HG02938 (cell line): Measurements from ENCODE around the gene HEG1.
A peak's percentile ranks its signal among the peaks of the same experiment; 100 is the strongest.

Source experiments
- ATAC-seq: cut with Tn5 transposase; IDR thresholded peaks from one replicate; pipeline ENCODE4 v1.9.1; 2021; ENCODE audit warnings: mild to moderate bottlenecking, moderate library complexity; ENCODE audit not compliant: unreplicated experiment

HEG1 gene

DNA sequence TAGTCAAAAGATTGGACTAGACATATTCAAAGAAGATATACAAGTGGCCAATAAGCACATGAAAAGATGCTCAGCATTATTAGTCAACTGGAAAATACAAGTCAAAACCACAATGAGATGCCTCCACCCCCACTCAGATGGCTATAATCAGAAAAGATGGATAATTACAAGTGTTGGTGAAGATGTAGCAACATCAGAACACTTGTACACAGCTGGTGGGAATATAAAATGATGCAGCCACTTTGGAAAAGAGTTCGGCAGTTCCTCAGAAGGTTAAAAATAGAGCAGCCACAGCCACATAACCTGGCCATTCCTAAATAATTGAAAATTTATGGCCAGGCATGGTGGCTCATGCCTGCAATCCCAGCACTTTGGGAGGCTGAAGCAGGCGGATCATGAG, 38.4 kb downstream of the HEG1 start:
- no peak for ATAC-seq

DNA sequence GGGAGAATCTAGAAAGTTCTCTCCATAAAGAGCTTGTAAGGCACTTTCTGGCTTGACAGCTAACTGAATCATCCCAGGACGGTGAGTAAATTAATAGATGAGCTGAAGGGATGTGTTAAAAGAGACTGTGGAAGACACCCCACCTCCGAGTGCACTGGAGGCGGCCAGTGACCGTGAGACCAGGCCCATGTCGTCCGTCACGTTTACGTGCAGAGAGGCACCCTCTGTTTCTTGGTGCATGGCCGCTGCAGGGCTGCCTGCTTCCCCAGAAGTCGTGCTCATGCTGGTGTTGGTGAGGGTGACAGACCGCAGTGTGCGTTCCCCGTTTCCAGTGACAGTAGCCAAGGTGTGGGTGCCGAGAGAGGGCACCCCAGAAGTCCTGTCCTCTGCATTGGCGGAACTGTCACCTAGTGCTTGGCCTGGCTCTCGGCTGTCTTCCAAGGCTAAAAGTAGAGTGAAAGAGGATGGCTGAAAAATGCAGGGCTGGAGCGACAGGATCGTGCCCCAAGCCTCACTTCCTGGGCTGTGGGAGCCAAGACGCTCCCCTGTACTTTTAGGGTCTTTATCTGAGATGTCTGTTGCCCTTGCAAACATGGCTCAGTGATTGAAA, 41.1 kb downstream of the HEG1 start:
- ATAC-seq: no peak

DNA sequence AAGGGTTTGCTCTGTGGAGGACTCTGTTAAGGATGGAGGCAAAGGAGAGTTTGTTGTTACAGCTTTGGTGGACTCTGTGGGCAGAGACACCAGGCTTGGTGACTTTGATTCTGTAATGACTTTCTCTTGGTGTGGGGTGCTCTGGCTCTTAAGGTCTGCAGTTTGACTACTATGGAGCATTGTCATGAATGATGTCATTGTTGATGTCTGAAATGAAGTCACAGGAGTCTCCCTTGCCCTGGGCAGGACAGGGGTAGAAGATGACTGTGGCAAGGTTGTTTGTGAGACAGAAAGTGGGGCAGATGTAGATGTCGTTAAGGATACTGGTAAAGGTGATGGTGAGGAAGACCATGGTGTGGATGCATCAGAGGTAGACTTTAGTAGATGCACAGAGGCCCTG, 42.7 kb downstream of the HEG1 start:
- ATAC-seq: no peak

DNA sequence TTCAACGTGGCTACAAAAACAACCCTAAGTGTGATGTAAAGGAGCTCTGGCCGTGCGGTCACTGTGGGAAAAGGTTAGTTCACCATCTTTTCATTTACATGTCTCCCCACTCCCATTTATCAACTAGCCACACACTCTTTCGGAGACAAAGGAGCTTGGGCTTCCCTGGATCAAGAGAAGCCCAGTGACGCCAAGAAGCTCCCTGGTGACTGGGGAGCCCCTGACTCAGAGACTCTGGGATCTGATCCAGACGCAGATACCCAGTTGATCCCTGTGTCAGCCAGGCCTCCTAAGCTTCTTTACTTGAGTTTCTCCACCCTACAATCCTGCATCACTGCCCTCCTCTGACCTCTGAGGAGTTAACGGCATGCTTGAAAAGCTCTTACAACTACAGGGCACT, 43.9 kb downstream of the HEG1 start:
- no peak for ATAC-seq

DNA sequence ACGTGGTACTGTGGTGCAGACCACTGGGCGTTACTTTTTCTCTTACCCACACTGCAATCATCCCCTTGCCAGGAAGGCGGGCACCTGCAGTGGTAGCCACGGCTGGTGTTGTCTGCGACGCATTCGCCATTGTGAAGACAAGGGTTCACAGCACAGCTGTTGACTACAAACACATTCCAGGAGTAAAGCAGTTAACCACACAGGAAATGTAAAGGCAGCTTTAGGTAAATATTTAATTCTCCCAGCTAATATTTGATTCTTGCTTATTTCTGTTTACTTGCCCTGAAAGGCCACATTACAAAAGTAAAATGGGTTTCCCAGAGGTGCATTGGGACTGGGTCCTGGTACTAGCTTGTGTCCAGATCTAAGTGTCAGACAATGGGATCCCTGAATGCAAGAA, 45.4 kb downstream of the HEG1 start:
- no peak for ATAC-seq

DNA sequence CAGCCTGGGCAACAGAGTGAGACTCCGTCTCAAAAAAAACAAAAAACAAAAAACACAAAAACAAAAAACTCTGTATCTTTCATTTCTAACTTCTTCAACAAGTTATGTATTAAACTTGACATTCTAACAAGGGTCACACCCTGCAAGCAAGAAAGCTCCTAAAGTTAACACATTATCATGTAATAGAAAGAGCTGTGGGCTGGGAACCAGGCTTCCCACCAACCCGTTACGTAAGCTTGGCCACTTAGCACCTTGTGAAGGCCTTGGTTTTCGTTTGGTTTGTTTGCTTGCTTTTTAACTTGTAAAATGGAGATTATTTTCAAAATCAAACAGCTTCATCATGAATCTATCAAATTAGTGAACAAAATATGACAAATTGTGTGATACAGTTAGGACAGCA, 47.0 kb downstream of the HEG1 start:
- no peak for ATAC-seq

DNA sequence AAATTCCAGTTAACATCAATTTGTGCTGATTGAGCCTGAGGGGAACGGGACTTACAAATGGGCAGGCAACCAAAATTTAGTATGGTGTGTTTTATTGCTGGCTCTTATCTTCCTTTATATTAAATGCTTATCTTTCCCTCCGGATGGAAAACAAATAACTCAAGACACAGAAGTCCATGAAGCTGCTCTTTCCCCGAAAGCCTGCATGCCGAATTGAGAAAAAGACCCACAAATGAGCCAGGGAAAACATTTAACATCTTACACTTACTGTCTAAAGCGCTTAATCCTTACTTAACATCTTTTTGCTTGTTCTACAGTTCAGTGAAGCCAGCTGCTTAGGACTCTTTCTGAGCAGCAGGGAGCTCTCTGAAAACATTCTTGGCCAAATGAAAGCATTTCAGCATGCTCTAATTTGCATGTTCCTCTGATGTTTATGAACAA, 49.5 kb downstream of the HEG1 start:
- no peak for ATAC-seq

DNA sequence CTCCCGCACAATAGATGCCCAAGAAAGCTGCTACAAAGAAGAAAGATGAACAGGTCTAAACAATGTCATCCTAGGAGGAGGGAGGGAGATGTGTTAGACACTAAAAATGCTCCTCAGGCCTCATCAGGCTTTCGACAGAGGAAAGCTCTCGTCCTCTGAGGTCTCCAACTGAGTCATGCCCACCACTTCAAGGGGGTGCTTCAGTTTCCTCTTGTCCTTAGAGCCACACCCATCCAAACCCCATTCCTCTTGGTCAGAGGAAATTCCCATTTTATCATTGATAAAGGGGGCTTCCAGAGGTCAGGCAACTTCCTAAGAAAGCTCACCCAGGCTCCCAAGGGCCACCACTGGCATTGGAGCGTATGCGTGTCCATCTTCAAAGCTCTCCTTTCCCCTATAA, 50.1 kb downstream of the HEG1 start:
- ATAC-seq: no peak

DNA sequence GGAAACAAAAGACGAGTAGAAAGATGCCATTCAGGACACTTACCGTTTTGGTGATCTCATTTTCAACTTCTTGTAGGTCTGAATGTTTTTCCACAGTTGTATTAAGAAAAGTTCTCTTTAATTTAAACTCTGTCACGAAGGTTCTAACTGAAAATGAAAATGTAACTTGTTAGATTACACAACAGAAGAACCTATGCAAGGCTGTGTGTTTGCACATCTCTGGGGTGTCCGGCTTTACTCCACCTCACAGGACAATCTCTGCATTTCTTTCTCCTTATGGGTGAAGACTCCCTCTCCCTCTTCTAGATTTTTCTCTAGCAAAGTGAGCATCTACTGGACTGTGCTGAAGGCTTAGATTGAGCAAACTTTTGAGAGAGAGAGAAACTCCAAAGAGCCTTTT, 50.6 kb downstream of the HEG1 start:
- ATAC-seq: no peak

DNA sequence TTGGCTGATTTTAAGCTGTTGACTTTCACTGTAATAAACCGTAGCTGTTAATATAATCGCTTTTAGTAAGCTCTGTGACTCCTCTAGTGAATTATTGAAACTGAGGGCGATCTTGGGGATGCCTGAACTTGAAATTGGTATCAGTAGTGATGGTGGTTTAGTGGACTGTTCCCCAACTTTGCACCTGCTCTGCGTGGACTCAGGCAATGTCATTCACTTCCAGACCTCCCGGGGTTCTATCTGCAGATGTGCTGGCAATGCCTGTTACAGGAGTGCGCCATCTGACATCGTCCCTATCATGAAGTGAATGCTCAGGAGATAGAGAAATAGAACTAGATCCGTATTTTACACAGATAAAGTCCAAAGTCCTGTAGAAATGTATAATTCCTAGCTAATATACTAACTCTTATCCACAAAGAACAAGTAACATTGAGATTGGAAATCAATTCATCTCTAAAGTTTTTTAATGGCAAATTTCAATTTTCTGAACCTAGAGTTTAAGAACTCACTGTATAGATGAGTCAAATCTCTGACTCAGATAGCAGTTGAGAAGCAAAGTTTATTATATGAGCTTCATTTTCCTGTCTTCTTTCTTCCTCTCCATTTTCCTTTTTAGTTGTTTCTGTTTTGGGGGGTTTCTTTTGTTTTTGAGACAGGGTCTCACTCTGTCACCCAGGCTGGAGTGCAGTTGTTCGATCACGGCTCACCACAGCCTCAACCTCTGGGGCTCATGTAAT, 51.8 kb downstream of the HEG1 start:
- no peak for ATAC-seq

DNA sequence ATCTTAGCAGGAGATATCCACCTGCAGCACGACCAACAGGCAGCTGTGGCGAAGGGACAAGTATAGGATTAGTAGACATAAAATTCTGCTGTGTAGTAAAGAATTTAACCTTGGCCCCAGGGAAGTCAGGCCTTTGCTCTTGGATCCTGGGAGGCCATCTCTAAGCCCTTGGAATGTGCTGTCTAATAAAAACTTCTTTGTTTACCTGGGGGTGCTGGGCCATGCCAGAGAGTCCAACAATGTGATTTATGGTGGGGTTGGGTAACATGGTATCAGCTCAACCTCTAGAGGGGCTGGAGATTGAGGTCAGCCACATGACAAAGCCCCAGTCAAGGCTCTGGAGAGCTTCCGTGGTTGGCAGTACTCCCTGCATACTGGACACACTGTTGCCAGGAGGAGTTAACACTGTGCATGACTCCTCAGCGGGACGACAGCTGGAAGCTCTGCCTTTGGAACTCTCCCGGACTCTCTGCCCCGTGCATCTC, 52.4 kb downstream of the HEG1 start:
- ATAC-seq: no peak

DNA sequence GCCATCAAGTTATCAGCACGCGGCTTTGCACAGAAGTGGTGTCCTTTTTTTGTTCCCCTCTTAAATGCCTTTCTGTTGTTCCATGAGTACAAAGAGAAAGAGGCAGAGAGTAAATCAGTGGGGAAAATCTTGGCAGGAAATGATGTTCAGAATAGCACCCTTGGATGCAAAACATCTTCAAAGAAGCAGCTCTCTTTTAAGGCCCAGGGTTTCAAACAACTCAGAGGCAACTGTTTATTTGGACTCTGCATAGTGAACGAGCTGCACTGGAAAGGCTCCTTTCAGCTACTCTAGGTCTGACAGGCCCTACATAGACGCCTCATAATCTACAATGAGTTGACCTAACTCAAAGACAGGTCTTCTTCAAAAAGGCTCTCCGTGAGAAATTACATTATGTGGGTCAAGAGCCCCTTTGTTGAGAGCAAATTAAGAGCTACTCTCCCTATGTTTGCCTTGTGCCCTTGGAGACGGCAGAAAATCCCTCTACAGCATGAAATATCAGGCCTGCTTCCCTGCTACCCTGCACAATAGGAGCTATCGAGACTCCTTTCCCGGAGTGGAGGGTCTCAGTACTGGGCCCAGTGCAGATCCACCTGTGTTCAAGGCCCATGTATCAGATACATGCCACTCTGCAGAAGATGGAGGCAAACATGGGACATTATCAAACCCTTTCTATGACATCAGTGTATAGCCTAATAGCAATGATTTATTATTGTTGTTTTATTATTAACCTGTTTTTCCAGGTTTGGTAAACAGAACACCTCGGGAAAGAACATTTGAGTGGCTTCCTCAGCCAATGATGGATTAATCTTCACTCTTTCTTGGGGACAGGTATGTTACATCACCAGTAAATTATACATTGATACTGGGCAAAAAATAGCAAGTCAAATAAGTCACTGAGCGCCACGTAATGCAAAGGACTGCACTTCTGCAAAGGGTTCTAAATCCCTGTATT, 53.1 kb downstream of the HEG1 start:
- no peak for ATAC-seq

DNA sequence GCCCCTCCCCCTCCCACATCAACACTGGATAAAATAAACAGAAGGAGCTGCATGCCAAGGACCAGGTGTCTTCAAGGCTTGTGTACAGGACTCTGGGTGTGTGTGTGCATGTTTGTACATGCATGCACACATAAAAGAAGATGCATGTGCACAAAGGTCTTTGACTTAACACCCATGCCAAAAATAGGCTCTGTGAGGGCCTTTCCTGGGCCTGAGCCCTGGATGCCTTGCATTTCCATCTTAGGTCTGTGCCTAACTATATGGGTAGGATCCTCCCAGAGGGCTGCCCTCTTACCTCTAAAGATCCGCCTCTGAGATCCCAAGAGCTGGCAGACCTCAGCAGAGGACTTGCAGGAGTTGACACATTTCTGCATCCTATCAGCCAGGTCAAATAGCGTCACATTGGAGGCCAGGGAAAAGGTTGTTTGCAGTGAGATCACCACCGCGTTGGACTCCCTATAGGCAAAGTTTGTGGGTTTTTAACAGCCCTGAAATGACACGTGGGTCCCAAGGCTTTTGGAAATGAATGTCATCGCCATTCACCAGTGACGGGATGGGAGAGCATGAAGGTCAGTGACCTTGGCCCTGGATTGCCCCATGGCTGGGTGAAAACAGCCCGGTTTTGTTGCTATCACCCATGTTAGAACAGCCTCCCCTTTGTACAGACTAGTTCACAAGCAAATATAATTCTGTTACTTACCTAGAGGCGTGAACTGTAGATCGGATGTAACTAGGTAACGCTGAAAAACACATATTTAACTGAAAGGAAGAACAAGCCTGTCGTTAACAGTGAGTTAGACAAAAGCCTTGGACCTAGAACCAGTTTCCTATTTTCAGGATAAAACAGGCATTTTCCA, 54.0 kb downstream of the HEG1 start:
- no peak for ATAC-seq

DNA sequence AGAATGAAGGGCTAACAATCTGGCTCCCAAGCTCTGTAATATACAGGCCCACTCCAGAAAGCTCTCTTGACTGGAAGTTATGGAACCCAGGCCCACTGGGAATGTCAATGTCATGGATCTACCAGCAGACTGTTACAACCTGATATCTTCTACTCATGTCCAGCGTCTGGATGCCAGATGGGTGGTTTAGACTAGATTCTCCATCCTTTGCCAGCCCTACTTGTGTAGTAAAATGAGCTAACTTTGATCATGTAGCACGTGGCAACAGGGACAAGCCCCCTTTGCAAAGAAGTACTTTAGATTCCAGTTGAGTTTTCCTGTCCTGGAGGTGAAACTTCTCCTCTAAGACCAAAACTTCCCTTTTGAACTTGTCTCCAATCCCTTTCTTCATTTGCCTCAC, 55.1 kb downstream of the HEG1 start:
- no peak for ATAC-seq

DNA sequence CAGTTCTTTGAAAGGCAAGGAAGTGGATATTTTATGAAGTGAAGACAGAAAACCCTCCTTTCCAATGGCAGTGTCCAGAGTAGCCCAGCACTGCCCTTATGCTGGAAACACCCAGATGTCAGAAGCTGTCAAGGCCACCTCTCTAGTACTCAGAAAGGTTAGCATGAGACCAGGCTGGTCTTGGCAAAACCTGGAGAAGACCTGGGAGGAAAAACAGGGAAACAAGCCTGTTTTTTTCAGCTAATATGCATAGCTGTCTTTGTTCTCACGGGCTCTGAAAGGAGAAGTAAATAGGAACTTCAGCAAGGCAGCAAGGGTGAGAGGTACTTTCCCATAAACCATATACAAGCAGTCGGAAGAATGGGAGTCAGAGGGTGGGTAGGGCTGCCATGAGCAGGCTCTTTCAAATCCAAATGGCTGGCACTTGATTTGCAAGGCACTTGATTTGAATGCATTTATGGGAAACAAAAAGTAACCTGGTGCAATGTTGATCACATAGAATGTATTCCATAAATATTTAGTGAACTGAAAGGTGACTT, 55.8 kb downstream of the HEG1 start:
- ATAC-seq: no peak

DNA sequence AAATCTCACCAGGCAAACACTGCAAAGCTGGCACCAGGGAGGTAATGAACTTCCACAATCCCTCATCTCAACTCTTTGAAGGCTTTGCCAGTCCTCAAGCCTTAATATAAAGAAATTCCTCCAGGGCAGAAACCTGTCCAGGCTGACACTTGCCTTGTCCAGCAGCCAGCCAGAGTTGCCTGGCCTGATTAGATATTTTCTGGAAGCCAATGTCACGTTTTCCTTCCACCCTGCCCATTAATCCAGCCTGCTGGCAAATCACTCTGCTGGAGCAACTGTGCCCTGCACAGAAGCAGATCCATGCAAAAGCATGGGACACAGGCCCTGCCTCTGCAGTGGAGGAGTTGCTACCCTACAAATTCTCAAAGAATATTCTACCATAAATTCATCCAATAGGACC, 56.5 kb downstream of the HEG1 start:
- no peak for ATAC-seq

DNA sequence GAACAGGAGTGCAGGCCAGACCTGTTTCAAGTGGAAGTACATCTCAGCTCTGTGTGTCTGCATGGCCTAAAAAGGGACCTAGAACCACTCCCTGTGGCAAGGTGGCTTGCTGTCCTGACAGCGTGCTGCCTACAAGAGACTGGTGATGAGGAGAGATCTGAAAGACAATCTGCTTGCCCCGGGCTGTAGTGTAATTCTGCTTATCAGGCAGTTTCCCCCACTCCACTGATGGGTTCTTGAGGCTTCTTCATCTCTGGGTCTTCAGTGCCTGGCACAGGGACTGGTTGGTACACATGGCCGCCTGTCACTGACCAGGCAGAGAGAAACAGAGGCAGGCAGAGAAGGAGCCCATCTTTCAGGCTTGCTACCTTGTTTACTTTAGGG, 57.6 kb downstream of the HEG1 start:
- no peak for ATAC-seq

DNA sequence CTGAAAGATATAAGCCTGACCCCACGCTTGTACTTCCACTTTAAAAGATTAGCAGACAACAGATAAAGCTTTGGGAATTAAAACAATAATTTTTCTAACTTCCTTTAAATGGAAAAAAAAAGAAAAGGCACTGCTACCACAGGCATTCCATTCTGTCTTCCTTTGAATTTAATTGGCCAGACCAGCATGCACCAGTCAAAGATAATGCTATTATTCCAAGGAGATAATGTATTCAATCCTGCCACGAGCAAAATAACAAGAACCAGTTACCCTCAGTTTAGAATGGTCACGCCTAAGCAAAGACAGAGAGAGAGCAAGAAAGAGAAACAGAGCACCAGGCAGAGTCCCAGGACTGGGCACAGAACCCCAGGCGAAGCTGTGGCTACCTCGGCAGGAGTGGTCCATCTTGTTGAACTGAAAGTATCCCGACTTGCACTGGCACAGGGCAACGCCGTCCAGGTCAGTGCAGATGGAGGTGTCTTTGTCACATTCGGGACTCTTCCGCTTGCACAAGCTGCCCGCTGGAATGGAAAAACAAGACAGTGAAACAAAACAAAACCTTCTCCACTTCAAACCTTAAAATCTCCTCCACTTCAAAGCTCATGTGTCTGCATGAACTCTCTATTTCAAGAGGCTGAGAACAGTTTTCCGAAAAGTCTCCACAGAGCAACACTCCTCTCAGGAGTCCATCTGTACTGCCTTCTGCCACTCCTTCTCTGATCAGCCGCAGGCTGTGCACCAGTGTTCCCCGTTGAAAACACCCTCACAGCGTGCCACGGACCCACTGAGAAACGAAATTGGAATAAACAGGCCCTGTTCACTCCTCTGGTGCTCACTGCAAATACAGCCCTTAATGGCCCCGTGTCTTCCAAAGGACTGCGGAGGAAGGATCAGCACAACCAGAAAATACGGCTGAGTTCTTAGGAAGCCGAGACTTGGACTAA, 58.2 kb downstream of the HEG1 start:
- no peak for ATAC-seq

DNA sequence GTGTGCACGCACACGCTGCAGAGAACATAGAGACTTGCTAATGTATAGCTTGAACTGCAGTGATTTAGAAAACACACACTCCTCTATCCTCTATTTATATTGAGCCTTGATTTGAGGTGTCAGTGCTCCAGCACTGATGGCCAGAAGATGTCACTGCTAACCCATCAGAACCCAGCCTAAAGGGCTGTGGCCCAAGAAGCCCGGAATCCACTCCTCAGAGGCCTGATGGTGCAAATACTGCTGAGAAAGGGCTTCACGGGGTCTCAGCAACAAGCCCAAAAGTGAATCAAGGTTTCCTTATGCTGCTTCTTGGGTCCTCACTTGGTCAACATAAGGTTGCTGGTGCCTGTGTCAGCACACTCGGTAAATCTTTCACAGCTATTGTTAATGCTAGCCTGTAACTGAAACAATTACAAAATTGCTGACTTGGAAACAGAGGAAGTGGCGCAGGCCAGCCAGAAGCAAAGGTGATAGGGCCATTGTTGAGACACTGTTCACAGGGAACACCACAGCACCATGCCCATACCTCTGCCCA, 60.3 kb downstream of the HEG1 start:
- peak; percentile 54 for ATAC-seq
